Measurements from ENCODE around the gene MUC5B.

The MUC5B gene

GRCh38 chr11:1270476-1270875 lies 47.6 kb downstream of the MUC5B start:
- DNase-seq = no peak

- no peak for DNase-seq
These were observed 48.1 kb downstream of the MUC5B start for GRCh38 chr11:1271002-1271401.

DNA sequence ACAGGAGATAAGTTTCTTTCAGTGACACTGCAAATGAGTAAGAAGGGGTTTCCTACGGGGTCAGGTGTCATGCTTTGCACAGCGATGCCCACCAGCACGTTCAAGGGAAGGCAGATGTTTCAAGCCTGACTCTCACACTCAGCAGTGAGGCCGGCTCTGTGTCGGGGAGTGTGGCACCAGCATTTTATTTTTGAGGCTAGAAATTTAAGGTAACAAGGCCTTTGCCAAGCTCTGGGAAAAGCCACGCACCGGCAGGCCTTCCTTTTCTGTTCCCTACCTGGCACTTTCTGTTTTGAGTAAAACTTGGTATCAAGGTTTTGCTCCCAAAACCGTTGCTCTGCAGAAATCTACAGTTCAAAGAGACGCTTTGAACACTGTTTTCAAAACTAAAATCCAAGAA lies 48.5 kb downstream of the MUC5B start:
- no peak for DNase-seq

GRCh38 chr11:1271927-1272326 lies 49.1 kb downstream of the MUC5B start:
- DNase-seq = no peak

DNA sequence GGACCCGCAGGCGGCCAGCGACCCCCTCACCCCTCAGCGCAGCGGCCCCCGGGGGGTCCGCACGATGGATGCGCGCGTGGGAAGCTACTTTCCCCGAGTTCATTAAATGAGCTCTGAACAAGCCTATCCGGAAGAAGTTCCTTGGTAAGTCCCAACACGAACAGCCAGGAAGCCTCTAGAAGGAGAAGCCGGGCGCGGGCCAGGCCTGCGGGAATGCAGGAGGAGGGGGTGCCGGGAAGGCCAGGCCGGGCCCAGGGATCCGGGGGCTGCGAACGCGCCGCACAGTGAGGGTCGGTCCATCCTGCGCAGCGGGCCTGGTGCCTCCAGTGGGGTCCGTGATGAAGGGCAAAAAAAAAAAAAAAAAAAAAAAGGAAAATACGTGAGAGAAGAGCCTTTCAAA lies 49.7 kb downstream of the MUC5B start:
- no peak for DNase-seq

DNA sequence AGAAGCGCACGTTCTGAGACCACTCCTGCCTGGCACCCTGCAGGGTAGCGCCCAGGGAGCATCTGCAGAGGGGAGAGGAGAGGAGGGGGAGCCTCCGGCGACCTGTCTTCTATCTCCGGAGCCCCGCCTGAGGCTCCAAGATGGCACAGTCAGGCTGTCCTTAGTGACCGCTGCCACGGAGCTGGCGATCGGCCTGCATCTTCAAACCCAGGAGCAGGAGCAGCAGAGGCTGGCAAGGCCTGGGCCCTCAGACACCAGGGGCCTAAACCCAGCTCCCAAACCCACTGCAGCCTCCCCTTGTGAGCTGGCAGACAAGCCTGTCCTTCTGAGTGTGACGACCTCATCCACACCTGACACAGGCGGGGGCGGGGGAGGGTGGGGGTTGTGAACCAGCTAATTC lies 51.6 kb downstream of the MUC5B start:
- no peak for DNase-seq

GRCh38 chr11:1275021-1275420 lies 52.2 kb downstream of the MUC5B start:
- no peak for DNase-seq

DNA sequence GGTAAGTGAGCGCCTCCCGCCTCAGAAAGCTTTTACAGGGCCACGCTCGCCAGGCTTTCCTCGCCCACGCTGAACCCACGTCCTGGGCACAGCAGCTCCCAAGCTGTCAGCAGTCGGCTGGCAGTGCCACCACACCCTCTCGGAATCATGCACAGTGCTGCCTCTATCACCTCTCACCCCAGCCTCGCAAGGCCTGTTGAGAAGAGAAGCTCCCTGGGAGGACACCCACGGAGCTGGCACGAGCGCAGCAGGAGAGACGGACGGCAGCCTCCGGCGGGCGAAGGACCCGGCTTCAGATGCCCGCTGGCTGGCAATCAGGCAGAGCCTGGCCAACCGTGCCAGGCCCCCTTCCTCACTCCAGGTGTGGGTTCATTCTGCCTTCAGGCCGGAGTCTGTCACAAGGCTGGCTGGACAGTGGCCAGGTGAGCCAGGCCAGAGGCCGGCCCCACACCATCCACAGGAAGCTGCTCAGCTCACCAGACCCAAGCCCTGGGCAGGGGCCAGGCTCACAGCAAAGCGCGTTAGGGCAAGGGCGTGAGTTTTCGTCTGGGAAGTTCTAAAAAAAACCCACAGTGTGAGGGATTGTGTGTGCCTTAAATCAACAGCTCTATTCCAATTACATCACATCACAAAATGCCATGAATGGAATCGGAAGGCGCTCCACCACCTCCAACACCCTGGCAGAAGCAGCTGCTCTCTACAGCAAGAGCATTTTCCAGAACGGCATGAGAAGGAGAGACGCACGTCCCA lies 53.4 kb downstream of the MUC5B start:
- DNase-seq = no peak

DNA sequence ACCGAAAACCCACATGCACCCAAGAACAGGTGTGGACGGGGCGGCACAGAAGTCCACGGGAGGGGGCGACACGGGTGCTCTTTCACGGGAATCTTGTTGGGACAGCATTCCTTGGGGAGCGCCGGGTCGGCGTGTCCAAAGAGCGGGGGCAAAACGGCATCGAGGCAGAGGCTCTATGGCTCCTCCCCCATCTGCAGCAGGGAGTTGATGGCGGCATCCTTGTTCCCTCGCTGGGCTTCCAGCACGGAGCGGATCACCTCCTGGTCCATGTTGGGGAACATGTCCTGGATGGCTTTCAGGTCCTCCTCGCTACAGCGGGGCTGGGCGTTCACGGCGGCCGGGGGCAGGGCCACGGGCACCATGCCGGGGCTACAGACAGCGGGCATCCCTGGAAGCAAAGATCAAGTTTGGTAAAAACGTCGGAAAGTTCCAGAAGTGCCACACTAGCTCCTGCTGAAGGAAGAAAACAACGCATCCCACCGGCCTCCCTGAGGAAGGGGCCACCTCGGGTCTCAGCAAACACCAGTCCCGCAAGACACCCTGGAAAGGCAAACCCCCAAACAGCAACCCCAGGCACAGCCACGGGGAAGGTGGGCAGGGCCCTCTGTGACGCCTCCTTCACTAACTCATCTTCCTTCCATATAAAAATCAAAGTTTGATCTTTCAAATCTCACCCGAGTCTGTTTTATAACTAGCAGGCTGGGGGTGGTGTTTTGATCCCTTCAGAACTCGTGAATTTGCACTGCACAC lies 54.2 kb downstream of the MUC5B start:
- DNase-seq = no peak

- DNase-seq = no peak
These were observed 55.2 kb downstream of the MUC5B start for GRCh38 chr11:1277936-1278512.

- DNase-seq = no peak
These were observed 56.2 kb downstream of the MUC5B start for GRCh38 chr11:1278766-1279673.

DNA sequence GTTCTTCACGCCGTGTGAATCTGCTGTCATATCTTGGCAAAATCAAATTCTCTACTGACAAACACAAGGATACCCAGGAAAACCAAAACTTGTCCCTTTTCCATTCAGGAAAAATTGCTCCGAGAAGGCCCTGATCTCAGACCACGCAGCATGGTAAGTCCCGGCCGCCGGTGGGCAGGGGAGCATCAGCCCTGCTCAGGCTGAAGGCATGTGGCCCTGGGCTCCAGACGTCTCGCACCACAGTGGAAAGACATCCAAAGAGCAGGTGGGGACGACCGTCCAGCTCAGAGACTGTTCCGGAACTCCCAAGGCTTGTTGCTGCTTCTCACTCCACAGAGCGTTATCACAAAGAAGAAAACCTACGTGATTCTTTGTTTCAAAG lies 56.8 kb downstream of the MUC5B start:
- DNase-seq = no peak

DNA sequence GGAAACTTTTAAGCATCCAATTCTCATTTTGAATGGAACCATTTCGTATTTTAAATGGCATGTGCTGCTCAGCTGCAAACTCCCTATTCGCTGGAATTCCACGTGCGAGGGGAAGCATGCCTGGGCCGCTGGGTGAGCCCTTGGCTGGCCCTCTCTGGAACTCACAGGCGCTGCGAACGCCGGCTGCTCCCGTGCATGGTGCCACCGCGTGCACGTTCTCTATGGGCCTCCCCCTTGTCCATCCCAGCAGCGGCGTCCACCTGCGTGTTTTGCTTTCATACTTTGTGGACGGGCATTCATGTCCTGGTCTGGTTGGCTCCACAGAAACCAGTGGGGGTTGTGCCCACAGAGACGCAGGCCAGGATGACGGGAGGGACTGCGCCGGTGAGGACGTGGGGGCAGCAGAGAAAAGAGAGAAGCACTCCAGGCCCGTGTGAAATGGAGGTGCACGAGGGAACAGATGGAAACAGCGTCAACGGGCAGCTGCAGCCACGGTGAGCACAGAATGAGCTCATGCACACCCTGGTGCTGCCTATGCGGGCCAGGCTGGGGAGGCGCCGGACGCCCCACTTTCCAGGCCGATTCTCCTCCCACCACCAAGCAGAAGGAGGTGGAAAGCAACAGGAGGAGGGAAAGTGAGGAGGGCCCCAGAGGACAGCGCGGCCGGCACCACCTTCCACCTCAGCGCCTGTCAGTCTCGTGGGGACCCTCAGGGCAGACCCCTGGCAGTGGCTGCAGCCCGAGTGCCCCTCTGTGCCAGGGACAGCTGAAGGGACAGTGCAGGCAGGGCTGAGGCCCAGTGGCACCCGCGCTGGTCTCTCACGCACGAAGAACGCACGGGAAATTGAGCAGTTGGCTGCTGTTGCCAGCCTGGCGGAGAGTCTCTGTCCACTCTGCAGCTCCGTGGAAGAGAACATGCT lies 57.5 kb downstream of the MUC5B start:
- no peak for DNase-seq

DNA sequence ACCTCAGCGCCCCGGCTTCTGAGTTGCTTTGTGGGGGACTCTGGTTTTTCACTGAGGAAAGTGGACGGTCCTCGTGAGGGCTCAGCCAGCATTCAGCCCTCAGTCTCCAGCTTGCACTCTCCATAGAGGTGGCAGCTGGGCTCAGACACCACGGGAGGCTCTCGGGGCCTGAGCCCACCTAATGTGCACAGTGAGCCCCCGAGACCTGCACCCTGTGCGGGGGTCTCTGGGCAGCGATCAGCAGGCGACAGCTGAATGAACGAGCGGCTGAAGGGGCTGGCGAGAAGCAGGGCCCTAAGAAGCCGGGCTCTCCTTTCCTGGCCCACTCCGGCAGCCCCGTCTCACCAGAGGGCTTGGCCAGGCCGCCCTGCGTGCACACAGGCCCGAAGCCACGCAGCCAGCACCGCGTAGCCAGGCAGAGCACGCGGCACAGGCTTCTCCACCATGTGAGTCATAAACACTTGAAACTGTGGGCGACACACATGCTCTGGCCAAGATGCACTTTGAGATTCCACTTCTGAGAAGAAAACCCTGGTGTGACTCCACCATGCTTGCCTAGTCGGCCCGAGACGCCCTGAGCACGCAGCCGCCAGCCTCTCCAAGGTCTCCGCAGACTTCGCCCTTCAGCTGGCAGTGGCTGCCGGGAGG lies 58.6 kb downstream of the MUC5B start:
- DNase-seq = no peak

DNA sequence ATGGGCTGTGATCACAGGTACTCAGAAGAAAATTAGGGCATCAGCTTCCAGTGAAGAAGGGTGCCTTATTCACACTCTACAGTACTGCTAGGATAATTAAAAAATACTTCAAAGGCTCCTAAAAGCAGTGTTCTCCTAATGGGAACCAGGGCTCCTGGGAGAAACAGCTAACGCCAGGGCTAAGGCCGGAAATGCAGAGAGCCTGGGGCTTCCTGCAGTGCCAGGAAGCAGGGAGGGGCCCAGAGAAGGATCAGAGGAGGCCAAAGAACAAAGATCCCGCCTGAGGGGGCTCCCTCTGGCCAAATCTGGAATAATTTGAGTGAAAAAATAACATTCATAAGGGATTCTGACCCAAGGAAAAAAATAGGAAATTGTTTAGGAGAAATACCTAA lies 59.1 kb downstream of the MUC5B start:
- no peak for DNase-seq

- DNase-seq = no peak
These were observed 60.2 kb downstream of the MUC5B start for GRCh38 chr11:1283091-1283511.

GRCh38 chr11:1283906-1284305 lies 61.0 kb downstream of the MUC5B start:
- no peak for DNase-seq

DNA sequence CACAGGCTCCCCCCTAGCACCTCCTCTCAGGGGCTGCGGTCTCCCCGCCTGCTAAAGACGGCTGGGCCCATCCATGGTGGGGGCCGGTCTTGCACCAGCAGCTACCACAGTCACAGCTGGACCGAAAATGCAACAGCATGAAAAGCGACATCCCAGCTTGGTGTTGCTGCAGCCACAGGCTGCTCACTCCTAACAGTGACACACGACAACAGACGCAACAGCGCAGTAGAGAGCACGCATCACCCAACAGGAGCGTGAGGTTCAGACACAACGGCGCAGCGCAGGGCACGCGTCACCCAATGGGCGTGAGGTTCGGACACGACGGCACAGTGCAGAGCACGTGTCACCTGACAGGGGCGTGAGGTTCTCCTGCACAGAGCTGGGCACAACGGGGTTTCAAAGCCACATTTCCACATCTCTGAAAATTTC lies 62.5 kb downstream of the MUC5B start:
- DNase-seq = no peak

GRCh38 chr11:1285876-1286275 lies 63.0 kb downstream of the MUC5B start:
- no peak for DNase-seq

GRCh38 chr11:1287928-1288327 lies 65.1 kb downstream of the MUC5B start:
- DNase-seq = no peak

DNA sequence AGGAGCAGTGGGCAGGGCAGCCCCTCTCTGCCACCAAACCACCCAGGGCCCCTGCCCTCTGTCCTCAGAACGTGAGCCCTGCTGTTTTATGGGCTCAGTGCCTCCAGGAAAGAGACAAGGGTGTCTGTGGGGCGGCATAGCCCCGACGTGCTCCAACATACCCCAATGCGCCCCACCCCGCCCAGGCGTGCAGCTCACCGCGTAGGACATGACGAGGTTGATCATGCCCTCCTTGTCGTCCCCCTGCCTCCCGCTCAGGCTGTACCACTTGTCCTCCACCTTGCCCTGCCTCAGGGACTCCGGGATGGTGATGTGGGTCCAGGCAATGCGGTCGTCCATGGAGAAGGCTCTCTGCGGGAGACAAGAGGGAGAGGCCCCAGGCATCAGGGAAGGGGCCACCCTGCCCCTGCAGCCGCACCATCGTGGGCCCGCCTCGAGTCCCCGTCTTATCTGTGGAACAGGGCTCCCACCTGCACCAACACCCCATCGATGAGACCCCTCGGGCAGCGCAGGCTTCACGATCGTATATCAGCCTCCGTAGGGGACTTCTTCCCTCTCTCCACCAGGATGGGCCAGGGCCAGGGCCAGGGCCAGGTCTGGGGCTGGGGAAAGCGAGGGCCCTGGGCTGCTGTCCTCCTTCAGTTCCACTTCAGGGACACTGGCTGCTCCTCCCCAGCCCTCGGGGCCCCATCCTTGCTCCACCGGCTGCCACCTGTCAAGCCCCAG lies 65.7 kb downstream of the MUC5B start:
- no peak for DNase-seq
